ENCODE results near the gene LRRN2.

DNA sequence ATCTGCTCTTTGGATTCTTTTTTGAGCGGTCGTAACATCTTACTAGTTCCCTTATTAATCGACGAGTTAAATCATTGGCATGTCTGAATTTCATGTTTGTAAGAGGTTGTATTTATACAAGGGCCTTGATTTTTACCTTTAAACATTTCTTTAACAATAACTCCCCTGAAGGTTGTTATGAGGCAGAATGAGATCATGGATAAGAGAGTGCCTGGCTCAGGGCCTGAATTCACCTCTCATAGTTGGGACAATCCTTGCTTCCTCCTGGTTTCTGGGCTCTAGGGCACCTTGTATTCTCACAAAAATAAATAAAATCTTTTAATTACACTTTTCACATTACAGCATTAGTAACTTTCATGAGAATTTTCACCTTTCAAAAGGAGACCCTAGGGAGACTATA is 113.9 kb downstream of the LRRN2 start:
- TF ChIP-seq, protein P1, sequence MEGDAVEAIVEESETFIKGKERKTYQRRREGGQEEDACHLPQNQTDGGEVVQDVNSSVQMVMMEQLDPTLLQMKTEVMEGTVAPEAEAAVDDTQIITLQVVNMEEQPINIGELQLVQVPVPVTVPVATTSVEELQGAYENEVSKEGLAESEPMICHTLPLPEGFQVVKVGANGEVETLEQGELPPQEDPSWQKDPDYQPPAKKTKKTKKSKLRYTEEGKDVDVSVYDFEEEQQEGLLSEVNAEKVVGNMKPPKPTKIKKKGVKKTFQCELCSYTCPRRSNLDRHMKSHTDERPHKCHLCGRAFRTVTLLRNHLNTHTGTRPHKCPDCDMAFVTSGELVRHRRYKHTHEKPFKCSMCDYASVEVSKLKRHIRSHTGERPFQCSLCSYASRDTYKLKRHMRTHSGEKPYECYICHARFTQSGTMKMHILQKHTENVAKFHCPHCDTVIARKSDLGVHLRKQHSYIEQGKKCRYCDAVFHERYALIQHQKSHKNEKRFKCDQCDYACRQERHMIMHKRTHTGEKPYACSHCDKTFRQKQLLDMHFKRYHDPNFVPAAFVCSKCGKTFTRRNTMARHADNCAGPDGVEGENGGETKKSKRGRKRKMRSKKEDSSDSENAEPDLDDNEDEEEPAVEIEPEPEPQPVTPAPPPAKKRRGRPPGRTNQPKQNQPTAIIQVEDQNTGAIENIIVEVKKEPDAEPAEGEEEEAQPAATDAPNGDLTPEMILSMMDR (conservative IDR thresholded peaks at IDR 0.05 in 1 of 2, IDR thresholded peaks at IDR 0.05 in 1 of 2; ENCODE audit: low read depth in 1 of 2, low read length in 2 of 2) = no peak
- no peak for TF ChIP-seq EZH2 (IDR thresholded peaks at IDR 0.05; ENCODE audit: low read length, missing control alignments)
